GM12878 (cell line): ENCODE data around the gene ABI3. TPM values are rescaled to one million over a fixed set of nuclear protein-coding genes. Genes with fewer than 3 reads are reported as not detected.

ENCODE experiments used
- BMI1 ChIP-seq: fragments of 450-650 bp; IDR thresholded peaks from 2 replicates; pipeline ENCODE4 v1.6.1; 2016; ENCODE audit warnings: mild to moderate bottlenecking, moderate library complexity, borderline replicate concordance
- CHD1 ChIP-seq: IDR thresholded peaks from 2 replicates; pipeline ENCODE4 v1.6.1; 2012; ENCODE audit warnings: low read depth, low read length, improper control_type of control experiment
- CREM ChIP-seq: IDR thresholded peaks from 2 replicates; pipeline ENCODE4 v1.6.1; 2014; ENCODE audit warnings: antibody characterized with exemption, low read depth
- ETV6 ChIP-seq, 2 experiments: fragments of 450-650 bp in 1 of 2; IDR thresholded peaks in 1 of 2; conservative IDR thresholded peaks in 1 of 2; 2 replicates each; pipeline ENCODE4 v1.6.1; 2014; ENCODE audit warnings: antibody characterized with exemption in 1 of 2, borderline replicate concordance in 1 of 2, low read depth in 1 of 2, mild to moderate bottlenecking in 1 of 2, moderate library complexity in 1 of 2
- EZH2 ChIP-seq: IDR thresholded peaks from 2 replicates; pipeline ENCODE4 v1.6.1; 2012; ENCODE audit warnings: low read depth, mild to moderate bottlenecking, control low read depth, inconsistent platforms, low read length, borderline replicate concordance; ENCODE audit not compliant: control insufficient read depth
- IKZF1 ChIP-seq: fragments of 450-650 bp; conservative IDR thresholded peaks from 2 replicates; pipeline ENCODE4 v1.6.1; 2017; ENCODE audit warnings: antibody characterized with exemption, mild to moderate bottlenecking
- NFYB ChIP-seq: IDR thresholded peaks from 2 replicates; pipeline ENCODE4 v1.6.1; 2011; ENCODE audit warnings: low read depth, mild to moderate bottlenecking, low read length, improper control_type of control experiment, moderate library complexity; ENCODE audit not compliant: insufficient read depth
- PML ChIP-seq: IDR thresholded peaks from 2 replicates; pipeline ENCODE4 v1.6.1; 2012; ENCODE audit warnings: low read length, inconsistent platforms
- POLR2AphosphoS5 ChIP-seq: IDR thresholded peaks from 2 replicates; pipeline ENCODE4 v1.6.1; 2011; ENCODE audit warnings: mild to moderate bottlenecking, low read length, inconsistent platforms
- RAD51 ChIP-seq: fragments of 450-650 bp; IDR thresholded peaks from 2 replicates; pipeline ENCODE4 v1.6.1; 2016; ENCODE audit warnings: moderate library complexity, mild to moderate bottlenecking, inconsistent platforms
- STAT1 ChIP-seq: fragments of 450-650 bp; conservative IDR thresholded peaks from 2 replicates; pipeline ENCODE4 v1.6.1; 2014; ENCODE audit warnings: antibody characterized with exemption, mild to moderate bottlenecking
- SUPT20H ChIP-seq: IDR thresholded peaks from 2 replicates; pipeline ENCODE4 v1.6.1; 2011; ENCODE audit warnings: low read depth, mild to moderate bottlenecking, low read length, moderate library complexity, borderline replicate concordance; ENCODE audit not compliant: control insufficient read depth
- TCF3 ChIP-seq: IDR thresholded peaks from 2 replicates; pipeline ENCODE4 v1.6.1; 2012; ENCODE audit warnings: low read depth, mild to moderate bottlenecking, low read length, borderline replicate concordance; ENCODE audit not compliant: insufficient read depth
- ZBTB33 ChIP-seq: fragments of 450-650 bp; IDR thresholded peaks from 2 replicates; pipeline ENCODE4 v1.6.1; 2017; ENCODE audit warnings: mild to moderate bottlenecking
- ZNF24 ChIP-seq: fragments of 450-650 bp; IDR thresholded peaks from 2 replicates; pipeline ENCODE4 v1.6.1; 2017; ENCODE audit warnings: antibody characterized with exemption, mild to moderate bottlenecking
- ZNF592 ChIP-seq: fragments of 450-650 bp; IDR thresholded peaks from 2 replicates; pipeline ENCODE4 v1.6.1; 2017; ENCODE audit warnings: mild to moderate bottlenecking, moderate library complexity
- polyA plus RNA-seq, 11 experiments: library from polyadenylated mRNA; depleted of rRNA in 4 of 11; unstranded in 6 of 11; stranded (reverse) in 5 of 11; fragments of >200 nt; fragmentation: Nextera tagmentation in 4 of 11; fragmentation: Illumina TruSeq in 1 of 11; extraction: Ambion mirVana in 4 of 11; extraction: Trizol in 1 of 11; gene quantifications; 1 replicate in 1 of 11; 2 replicates in 10 of 11; pipeline versions ENCODE4 v1.2.1 to v1.2.3, GENCODE V29; 2011 to 2016; ENCODE audit warnings: inconsistent platforms in 2 of 11, missing spikeins in 2 of 11, low read depth in 1 of 11
- total RNA-seq, 4 experiments: library from RNA; depleted of rRNA in 3 of 4; stranded (reverse); fragments of >200 nt in 3 of 4; fragmentation: Illumina TruSeq in 1 of 4; extraction: Trizol in 1 of 4; gene quantifications; 2 replicates each; pipeline versions ENCODE4 v1.2.1 to v1.2.3, GENCODE V29; 2013 to 2021
- TF ChIP-seq, protein P1 (sequence below): fragments of 450-650 bp; formaldehyde crosslinking; IDR thresholded peaks from 2 replicates; pipeline ENCODE4 v1.4.0; 2020; ENCODE audit warnings: mild to moderate bottlenecking, moderate library complexity

ABI3 gene
- total and polyA plus RNA-seq, 10 of the 15 experiments (the other 5 are each of a cell fraction or from before 2014, with no cell fraction given): 13.4 to 109 (median 51.1) TPM

DNA sequence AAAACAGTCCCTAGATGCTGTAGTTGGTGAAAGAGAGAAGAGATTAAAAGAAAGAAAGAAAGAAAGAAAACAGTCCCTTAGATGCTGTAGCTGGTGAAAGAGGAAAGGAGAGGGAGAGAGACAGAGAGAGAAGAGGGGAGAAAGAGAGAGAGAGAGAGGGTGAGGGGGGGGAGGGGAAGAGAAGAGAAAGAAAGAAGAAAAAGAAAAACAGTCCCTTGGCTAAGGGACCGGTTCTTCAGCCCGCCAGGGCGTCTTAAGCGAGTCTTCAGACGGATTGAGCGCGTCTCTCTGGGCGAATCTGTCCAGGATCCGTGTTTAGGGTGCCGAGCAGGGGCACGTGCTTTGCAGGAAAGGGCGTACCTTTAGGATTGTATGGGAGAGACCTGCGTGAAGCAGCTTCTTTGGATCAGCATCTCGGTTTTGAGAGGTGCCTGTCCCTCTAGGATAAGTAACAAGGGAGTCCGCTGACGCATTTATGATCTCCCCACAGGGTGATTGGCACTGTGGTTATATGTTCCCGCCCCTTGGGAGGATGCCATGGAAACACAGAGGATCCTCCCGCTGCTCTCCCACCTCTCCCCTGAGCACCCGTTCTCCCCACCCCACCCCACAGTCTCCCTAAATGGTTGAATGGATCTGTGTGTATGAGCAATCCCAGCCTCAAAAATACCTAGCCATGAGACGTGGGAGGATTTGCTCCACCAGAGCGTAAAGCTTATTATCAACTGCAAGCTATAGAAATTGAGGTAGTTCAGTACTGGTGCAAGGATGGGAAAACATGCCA lies 16.8 kb upstream of the ABI3 start (continued):
- TF ChIP-seq ZNF592 (no peak), ETV6 (conservative IDR thresholded peaks at IDR 0.05 in 1 of 2, IDR thresholded peaks at IDR 0.05 in 1 of 2; ENCODE audit: borderline replicate concordance in 1 of 2, low read depth in 1 of 2) (peak in 1 of 2 experiments; percentile 52; a peak in 1 of 4 replicates), SUPT20H (no peak), ZNF24 (no peak), POLR2AphosphoS5 (peak; percentile 94), PML (no peak), STAT1 (no peak), CHD1 (peak; percentile 21; the same call in 1 of the 2 replicates), EZH2 (no peak), ZBTB33 (peak; percentile 5; the same call in 1 of the 2 replicates), NFYB (no peak), BMI1 (peak; percentile 31), CREM (peak; percentile 66; the same call in 1 of the 2 replicates), RAD51 (peak; percentile 54), TCF3 (no peak), IKZF1 (peak; percentile 97)
- TF ChIP-seq, protein P1, sequence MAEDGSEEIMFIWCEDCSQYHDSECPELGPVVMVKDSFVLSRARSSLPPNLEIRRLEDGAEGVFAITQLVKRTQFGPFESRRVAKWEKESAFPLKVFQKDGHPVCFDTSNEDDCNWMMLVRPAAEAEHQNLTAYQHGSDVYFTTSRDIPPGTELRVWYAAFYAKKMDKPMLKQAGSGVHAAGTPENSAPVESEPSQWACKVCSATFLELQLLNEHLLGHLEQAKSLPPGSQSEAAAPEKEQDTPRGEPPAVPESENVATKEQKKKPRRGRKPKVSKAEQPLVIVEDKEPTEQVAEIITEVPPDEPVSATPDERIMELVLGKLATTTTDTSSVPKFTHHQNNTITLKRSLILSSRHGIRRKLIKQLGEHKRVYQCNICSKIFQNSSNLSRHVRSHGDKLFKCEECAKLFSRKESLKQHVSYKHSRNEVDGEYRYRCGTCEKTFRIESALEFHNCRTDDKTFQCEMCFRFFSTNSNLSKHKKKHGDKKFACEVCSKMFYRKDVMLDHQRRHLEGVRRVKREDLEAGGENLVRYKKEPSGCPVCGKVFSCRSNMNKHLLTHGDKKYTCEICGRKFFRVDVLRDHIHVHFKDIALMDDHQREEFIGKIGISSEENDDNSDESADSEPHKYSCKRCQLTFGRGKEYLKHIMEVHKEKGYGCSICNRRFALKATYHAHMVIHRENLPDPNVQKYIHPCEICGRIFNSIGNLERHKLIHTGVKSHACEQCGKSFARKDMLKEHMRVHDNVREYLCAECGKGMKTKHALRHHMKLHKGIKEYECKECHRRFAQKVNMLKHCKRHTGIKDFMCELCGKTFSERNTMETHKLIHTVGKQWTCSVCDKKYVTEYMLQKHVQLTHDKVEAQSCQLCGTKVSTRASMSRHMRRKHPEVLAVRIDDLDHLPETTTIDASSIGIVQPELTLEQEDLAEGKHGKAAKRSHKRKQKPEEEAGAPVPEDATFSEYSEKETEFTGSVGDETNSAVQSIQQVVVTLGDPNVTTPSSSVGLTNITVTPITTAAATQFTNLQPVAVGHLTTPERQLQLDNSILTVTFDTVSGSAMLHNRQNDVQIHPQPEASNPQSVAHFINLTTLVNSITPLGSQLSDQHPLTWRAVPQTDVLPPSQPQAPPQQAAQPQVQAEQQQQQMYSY (CRISPR knock-in tag): no peak
